Measurements from ENCODE around the gene XKR8.

Gene XKR8

GRCh38 chr1:27955076-27955475 lies 4.7 kb upstream of the XKR8 start:
- Histone ChIP-seq H3K4me1 (ENCODE audit: low read length) (peaks cover 6% of the 10 kb centered on the region; the same call in 1 of the 2 replicates), H3K27ac (ENCODE audit: low read length) (no peak overlapping the region), H3K36me3 (replicated peaks; ENCODE audit: low read depth, low read length) (no peaks in the 10 kb centered on the region), H4K20me1 (ENCODE audit: insufficient read depth, low read length) (no peaks in the 10 kb centered on the region), H3K9ac (ENCODE audit: low read length) (no peak overlapping the region), H3K4me3 (ENCODE audit: low read length) (no peak overlapping the region), H3K27me3 (ENCODE audit: low read depth, low read length) (no peaks in the 10 kb centered on the region), H3K4me2 (ENCODE audit: low read length) (no peak overlapping the region), H2AFZ (ENCODE audit: low read depth, low read length) (no peak overlapping the region), H3K79me2 (ENCODE audit: low read length) (no peaks in the 10 kb centered on the region), H3K9me3 (ENCODE audit: insufficient read depth, low read length) (no peaks in the 10 kb centered on the region)
- TF ChIP-seq CTCF (IDR thresholded peaks at IDR 0.05; ENCODE audit: low read depth, low read length) = no peak
- TF ChIP-seq EZH2phosphoT487 (IDR thresholded peaks at IDR 0.05; ENCODE audit: low read depth) = no peak

- Histone ChIP-seq H3K9me3 (ENCODE audit: insufficient read depth, low read length) (no peaks in the 10 kb centered on the region), H3K4me2 (ENCODE audit: low read length) (no peak overlapping the region), H2AFZ (ENCODE audit: low read depth, low read length) (no peak overlapping the region), H3K27me3 (ENCODE audit: low read depth, low read length) (no peaks in the 10 kb centered on the region), H4K20me1 (ENCODE audit: insufficient read depth, low read length) (no peaks in the 10 kb centered on the region), H3K79me2 (ENCODE audit: low read length) (no peaks in the 10 kb centered on the region), H3K4me3 (ENCODE audit: low read length) (no peak overlapping the region), H3K36me3 (replicated peaks; ENCODE audit: low read depth, low read length) (no peaks in the 10 kb centered on the region), H3K4me1 (ENCODE audit: low read length) (peaks cover 6% of the 10 kb centered on the region; the same call in 1 of the 2 replicates), H3K9ac (ENCODE audit: low read length) (no peak overlapping the region), H3K27ac (ENCODE audit: low read length) (no peak overlapping the region)
- TF ChIP-seq CTCF (IDR thresholded peaks at IDR 0.05; ENCODE audit: low read depth, low read length) (no peak), EZH2phosphoT487 (IDR thresholded peaks at IDR 0.05; ENCODE audit: low read depth) (no peak)
Observed at GRCh38 chr1:27956761-27957160, 3.0 kb upstream of the XKR8 start.

GRCh38 chr1:27957655-27958054 lies 2.1 kb upstream of the XKR8 start:
- Histone ChIP-seq H3K36me3 (replicated peaks; ENCODE audit: low read depth, low read length) (no peaks in the 10 kb centered on the region), H3K79me2 (ENCODE audit: low read length) (no peaks in the 10 kb centered on the region), H4K20me1 (ENCODE audit: insufficient read depth, low read length) (no peaks in the 10 kb centered on the region), H3K27me3 (ENCODE audit: low read depth, low read length) (no peaks in the 10 kb centered on the region), H3K27ac (ENCODE audit: low read length) (no peak overlapping the region), H3K9me3 (ENCODE audit: insufficient read depth, low read length) (no peaks in the 10 kb centered on the region), H2AFZ (ENCODE audit: low read depth, low read length) (no peak overlapping the region), H3K4me3 (ENCODE audit: low read length) (no peak overlapping the region), H3K4me1 (ENCODE audit: low read length) (peaks cover 6% of the 10 kb centered on the region; the same call in 1 of the 2 replicates), H3K4me2 (ENCODE audit: low read length) (no peak overlapping the region), H3K9ac (ENCODE audit: low read length) (no peak overlapping the region)
- TF ChIP-seq EZH2phosphoT487 (IDR thresholded peaks at IDR 0.05; ENCODE audit: low read depth) = no peak
- no peak for TF ChIP-seq CTCF (IDR thresholded peaks at IDR 0.05; ENCODE audit: low read depth, low read length)

- Histone ChIP-seq H3K27me3 (ENCODE audit: low read depth, low read length) (no peaks in the 10 kb centered on the region), H3K36me3 (replicated peaks; ENCODE audit: low read depth, low read length) (no peaks in the 10 kb centered on the region), H3K4me2 (ENCODE audit: low read length) (no peak overlapping the region), H3K4me1 (ENCODE audit: low read length) (peaks cover 6% of the 10 kb centered on the region; the same call in 1 of the 2 replicates), H2AFZ (ENCODE audit: low read depth, low read length) (no peak overlapping the region), H4K20me1 (ENCODE audit: insufficient read depth, low read length) (no peaks in the 10 kb centered on the region), H3K4me3 (ENCODE audit: low read length) (no peak overlapping the region), H3K27ac (ENCODE audit: low read length) (no peak overlapping the region), H3K9me3 (ENCODE audit: insufficient read depth, low read length) (no peaks in the 10 kb centered on the region), H3K79me2 (ENCODE audit: low read length) (no peaks in the 10 kb centered on the region), H3K9ac (ENCODE audit: low read length) (no peak overlapping the region)
- TF ChIP-seq CTCF (IDR thresholded peaks at IDR 0.05; ENCODE audit: low read depth, low read length) = no peak
- no peak for TF ChIP-seq EZH2phosphoT487 (IDR thresholded peaks at IDR 0.05; ENCODE audit: low read depth)
Observed at GRCh38 chr1:27958513-27958912, 1.3 kb upstream of the XKR8 start.

Measured in OCI-LY3 (cell line).